Activated CD8-positive, alpha-beta memory T cell treated with anti-CD3 and anti-CD28 coated beads, Interleukin-2, amount 50 U/mL, for 1 hour (primary cell): ENCODE data around the gene TNFSF9.
"Not testable (repeated sequence)": the region's sequence is repeated elsewhere in the genome, so short reads cannot be mapped to it uniquely, and the experiment has no call there.

Experiments
- DNase-seq: peaks from one replicate; pipeline ENCODE4 v3.0.0-alpha.2; 2020; ENCODE audit errors: extremely low read depth

TNFSF9 gene

GRCh38 chr19:6532244-6532999 lies 1.6 kb downstream of the TNFSF9 start:
- DNase-seq, result no peak

GRCh38 chr19:6533000-6533328 lies 2.1 kb downstream of the TNFSF9 start:
- no peak for DNase-seq

DNA sequence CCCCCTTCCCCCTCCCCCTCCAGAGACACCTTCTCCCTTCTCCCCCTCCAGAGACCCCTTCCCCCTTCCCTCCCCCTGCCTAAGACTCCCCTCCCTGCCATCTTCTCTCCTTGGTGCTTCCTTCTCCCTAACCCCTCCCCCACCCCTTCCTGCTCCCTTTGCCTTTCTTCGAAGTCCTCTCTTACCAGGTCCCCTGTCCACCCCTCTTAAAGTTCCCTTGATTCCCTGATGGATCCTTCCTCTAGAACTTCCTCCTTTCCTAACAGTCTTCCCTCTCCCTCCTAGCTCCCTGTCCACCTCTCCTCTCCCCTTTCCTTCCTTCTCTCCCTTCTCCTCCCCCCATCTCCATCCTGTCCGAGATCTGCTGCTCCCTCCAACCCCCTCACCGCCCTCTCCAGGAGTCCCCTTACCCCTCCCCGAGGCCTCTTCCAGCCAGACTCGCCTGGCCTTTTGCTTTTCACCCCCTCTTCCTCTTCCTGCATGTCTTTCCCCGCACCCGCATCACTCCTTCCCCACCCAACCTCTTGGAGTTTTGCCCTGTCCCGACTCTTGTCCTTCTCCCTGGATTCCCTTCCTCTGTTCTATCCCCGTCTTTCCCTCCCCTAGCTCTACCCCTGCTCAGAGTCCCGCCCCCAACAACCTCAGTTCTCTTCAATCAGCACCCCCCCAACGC lies 3.1 kb downstream of the TNFSF9 start:
- DNase-seq, result no peak

DNA sequence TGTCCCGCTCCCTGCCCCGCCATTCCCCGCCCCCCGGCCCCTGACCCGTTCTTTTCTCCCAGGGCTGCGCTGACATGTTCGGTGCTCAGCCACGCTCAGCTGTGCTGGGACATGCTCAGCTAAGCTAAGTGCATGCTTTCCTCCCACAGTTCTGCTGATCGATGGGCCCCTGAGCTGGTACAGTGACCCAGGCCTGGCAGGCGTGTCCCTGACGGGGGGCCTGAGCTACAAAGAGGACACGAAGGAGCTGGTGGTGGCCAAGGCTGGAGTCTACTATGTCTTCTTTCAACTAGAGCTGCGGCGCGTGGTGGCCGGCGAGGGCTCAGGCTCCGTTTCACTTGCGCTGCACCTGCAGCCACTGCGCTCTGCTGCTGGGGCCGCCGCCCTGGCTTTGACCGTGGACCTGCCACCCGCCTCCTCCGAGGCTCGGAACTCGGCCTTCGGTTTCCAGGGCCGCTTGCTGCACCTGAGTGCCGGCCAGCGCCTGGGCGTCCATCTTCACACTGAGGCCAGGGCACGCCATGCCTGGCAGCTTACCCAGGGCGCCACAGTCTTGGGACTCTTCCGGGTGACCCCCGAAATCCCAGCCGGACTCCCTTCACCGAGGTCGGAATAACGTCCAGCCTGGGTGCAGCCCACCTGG lies 3.7 kb downstream of the TNFSF9 start:
- DNase-seq, result no peak

DNA sequence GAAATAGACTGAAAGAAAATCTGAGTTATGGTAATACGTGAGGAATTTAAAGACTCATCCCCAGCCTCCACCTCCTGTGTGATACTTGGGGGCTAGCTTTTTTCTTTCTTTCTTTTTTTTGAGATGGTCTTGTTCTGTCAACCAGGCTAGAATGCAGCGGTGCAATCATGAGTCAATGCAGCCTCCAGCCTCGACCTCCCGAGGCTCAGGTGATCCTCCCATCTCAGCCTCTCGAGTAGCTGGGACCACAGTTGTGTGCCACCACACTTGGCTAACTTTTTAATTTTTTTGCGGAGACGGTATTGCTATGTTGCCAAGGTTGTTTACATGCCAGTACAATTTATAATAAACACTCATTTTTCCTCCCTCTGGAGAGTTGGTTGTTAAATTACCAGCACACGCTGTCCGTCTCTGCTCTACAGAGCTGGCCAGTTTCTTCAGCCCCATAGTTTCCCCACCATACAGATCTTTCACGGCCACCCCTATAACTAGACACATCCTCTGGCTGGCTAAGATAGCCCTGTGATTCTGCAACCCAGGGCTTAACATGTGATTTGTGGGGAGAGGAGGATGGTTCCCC lies 4.8 kb downstream of the TNFSF9 start:
- no peak for DNase-seq

DNA sequence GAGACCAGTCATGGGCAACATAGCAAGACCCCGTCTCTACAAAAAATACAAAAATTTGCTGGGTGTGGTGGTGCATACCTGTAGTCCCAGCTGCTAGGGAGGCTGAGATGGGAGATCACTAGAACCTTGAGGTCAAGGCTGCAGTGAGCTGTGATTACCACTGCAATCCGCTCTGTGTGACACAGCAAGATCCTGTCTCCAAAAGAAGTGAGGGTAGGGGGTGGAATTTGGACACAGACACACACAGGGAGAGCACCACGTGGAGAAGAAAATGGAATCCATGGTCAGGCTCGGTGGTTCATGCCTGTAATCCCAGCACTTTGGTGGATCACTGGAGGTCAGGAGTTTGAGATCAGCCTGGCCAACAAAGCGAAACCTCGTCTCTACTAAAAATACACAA lies 8.7 kb downstream of the TNFSF9 start:
- DNase-seq, result no peak

- DNase-seq, result no peak
These were observed 10.3 kb downstream of the TNFSF9 start for GRCh38 chr19:6540918-6541689.

GRCh38 chr19:6543866-6544347 lies 13.1 kb downstream of the TNFSF9 start:
- DNase-seq, result no peak

GRCh38 chr19:6550679-6551078 lies 19.9 kb downstream of the TNFSF9 start:
- DNase-seq, result not testable (repeated sequence)

DNA sequence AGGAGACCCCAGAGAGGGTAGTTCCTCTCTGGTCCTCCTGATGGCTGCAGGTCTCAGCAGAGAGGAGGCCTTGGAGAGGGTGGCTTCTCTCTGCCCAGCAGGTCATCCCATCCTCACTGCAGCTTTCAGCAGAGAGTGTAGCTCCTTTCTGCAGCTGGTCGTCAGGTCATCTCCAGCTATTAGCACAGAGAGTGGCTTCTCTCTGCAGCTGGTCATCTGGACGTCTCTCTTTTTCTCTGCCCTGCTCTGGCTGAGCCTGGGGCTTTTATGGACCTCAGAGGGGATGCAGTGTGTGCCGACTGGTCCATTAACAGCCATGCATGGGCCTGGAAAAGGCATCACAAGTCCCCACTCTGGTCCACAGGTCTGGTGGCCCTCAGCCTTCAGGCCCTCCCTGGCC lies 20.3 kb downstream of the TNFSF9 start:
- DNase-seq, result no peak

GRCh38 chr19:6551607-6552450 lies 21.0 kb downstream of the TNFSF9 start:
- DNase-seq, result no peak

DNA sequence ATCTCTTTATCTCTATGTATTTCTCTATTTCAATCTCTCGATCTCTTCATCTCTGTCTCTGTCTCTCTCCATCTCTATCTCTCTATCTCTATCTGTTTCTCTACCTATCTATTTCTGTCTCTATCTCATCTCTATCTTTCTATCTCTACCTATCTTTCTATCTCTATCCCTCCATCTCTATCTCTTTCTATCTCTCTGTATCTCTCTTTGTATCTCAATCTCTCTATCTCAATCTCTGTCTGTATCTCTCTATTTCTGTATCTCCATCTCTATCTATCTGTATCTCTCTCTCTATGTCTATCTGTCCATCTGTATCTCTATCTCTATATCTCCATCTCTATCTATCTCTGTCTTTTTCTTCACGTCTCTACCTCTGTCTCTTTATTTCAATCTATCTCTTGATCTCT lies 25.2 kb downstream of the TNFSF9 start:
- no peak for DNase-seq

DNA sequence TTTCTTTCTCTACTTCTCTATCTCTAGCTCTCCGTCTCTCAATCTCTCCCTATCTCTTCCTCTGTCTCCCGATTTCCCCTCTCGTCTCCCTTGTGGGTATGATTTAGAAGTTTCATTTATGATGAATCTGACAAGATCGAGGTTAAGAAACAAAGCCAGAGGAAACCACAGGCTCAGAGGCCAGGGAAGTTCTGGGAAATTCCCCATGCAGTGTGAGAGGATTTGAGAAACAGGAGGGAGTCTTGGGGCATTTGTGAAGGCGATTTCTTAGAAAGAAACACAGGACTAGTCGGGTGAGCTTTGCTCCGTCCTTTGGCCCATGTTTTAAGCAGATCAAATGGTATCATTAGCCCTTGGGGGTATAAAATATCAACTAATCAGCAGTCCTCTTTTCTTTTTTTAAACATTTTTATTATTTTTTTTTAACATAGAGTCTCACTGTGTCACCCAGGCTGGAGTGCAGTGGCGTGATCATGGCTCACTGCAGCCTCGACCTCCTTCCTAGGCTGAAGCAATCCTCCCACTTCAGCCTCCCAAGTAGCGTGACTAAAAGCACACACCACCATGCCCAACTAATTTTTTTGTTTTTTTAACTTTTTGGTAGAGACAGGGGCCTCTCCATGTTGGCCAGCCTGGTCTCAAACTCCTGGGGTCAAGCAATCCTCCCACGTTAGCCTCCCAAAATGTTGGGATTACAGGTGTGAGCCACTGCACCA lies 25.8 kb downstream of the TNFSF9 start:
- DNase-seq, result no peak

DNA sequence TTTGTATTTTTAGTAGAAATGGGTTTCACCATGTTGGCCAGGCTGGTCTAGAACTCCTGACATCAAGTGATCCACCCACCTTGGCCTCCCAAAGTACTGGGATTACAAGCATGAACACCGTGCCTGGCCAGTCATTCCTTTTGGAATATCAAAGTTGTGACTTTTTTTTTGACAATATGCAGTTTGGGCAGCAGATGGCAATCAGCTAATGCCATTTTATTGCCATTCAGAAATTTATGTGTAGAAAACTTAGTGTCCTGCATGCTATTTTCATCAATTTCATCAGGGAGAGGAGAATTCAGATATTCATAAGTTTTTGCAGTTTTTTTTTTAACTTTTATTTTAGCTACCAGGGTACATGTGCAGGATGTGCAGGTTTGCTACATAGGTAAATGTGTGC lies 31.6 kb downstream of the TNFSF9 start:
- not testable (repeated sequence) for DNase-seq

GRCh38 chr19:6564393-6564792 lies 33.6 kb downstream of the TNFSF9 start:
- DNase-seq, result no peak

- not testable (repeated sequence) for DNase-seq
These were observed 35.9 kb downstream of the TNFSF9 start for GRCh38 chr19:6566727-6567126.

DNA sequence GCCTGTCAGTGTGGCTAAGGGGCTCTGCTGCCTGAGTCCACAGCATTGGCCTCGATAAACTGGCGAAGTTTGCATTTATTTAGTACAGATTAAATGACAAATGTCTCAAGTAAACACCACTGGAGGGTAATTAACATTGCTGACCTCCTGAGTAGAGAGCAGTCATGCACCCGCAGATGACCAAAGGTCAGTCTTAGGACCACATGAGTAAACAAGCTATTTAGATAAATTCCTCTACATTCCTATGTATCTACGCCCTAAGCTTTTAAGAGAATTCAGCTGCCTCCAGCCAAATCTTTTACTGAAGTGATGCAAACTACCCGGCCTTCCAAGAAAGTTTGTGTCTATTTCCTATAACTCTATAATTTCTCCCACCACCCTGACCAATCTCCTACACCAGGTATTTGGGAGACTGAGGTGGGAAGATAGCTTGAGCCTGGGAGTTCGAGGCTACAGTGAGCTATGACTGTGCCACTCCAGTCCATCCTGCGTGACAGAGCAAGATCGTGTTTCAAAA lies 37.2 kb downstream of the TNFSF9 start:
- DNase-seq, result no peak

DNA sequence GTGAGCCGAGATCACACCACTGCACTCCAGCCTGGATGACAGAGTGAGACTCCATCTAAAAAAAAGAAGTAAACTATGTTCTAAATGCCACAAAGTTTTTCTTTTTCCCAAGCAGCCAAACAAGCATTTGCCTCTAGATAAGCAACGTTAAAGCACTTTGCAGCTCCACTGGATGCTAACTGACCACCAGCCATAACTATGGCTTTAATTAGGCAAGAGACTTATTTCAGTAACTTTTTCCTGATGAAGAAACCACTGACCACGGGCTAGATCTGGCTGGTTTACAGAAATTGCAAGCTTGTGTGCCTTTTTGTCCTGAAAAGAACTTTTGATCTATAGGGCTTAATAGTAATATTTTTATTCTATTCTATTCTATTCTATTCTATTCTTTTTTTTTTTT lies 38.0 kb downstream of the TNFSF9 start:
- DNase-seq, result no peak

DNA sequence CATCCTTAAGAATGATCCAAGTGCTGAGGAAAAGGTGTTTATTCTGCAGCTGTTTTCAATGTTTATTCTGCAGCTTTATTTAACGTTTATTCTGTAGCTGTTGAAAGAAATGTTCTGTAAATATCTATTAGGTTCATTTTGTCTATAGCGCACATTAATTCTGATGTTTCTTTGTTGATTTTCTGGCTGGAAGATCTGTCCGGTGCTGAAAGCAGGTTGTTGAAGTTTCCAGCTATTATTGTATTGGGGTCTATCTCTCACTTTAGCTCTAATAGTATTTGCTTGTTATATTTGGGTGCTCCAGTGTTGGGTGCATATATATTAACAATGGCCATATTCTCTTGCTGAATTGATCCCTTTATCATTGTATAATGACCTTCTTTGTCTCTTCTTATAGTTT lies 39.9 kb downstream of the TNFSF9 start:
- DNase-seq, result no peak

DNA sequence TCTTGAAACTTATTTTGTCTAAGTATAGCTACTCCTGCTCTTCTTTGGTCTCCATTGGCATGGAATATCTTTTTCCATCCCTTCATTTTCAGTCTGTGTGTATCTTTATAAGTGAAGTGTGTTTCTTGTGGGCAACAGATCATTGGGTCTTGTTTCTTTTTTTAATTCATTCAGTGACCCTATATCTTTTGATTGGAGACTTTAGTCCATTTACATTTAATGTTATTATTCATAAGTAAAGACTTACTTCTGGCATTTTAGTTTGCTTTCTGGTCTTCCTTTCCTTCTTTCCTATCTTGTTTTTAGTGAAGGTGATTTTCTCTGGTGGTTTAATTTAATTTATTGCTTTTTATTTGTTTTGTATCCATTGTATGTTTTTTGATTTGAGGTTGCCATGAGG lies 40.3 kb downstream of the TNFSF9 start:
- DNase-seq, result no peak
